ACC112 (cell line): ENCODE data around the gene TIMM44.
"Not testable (repeated sequence)": the region's sequence is repeated elsewhere in the genome, so short reads cannot be mapped to it uniquely, and the experiment has no call there.

Experiments
- H2AFZ ChIP-seq: fragments of 200-600 bp; sonication (generic); one replicate; pipeline ENCODE4 v1.6.0; 2017; ENCODE audit warnings: antibody characterized with exemption, low read length; ENCODE audit not compliant: unreplicated experiment
- H3K27ac ChIP-seq: fragments of 200-600 bp; sonication (generic); 2 replicates; pipeline ENCODE4 v1.5.1; 2014; ENCODE audit warnings: low read depth, mild to moderate bottlenecking, antibody characterized with exemption, low read length, moderate library complexity
- H3K27me3 ChIP-seq: fragments of 200-600 bp; sonication (generic); 2 replicates; pipeline ENCODE4 v1.6.1; 2014; ENCODE audit warnings: mild to moderate bottlenecking, antibody characterized with exemption, low read length, moderate library complexity, mixed read lengths; ENCODE audit not compliant: insufficient read depth
- H3K36me3 ChIP-seq: fragments of 200-600 bp; sonication (generic); 2 replicates; pipeline ENCODE4 v1.6.1; 2016; ENCODE audit warnings: mild to moderate bottlenecking, antibody characterized with exemption, low read length, moderate library complexity, mixed read lengths; ENCODE audit not compliant: insufficient read depth
- H3K4me1 ChIP-seq: fragments of 200-600 bp; sonication (generic); one replicate; pipeline ENCODE4 v1.6.1; 2016; ENCODE audit warnings: low read length, mixed read lengths; ENCODE audit not compliant: insufficient read depth, unreplicated experiment, control insufficient read depth
- H3K4me3 ChIP-seq: fragments of 200-600 bp; sonication (generic); 2 replicates; pipeline ENCODE4 v1.5.1; 2014; ENCODE audit warnings: mild to moderate bottlenecking, low read depth, low read length
- H3K79me2 ChIP-seq: fragments of 200-600 bp; sonication (generic); one replicate; pipeline ENCODE4 v1.6.0; 2016; ENCODE audit warnings: low read length; ENCODE audit not compliant: control insufficient read depth, unreplicated experiment, insufficient read depth

Gene TIMM44

GRCh38 chr19:7930030-7930429 lies 13.4 kb downstream of the TIMM44 start:
- Histone ChIP-seq H3K4me1 (peaks cover 18% of the 10 kb centered on the region), H3K27ac (peak overlapping the region; percentile 91; the same call in 1 of the 2 replicates)
- H3K79me2 ChIP-seq, H2AFZ ChIP-seq, H3K27me3 ChIP-seq, H3K4me3 ChIP-seq, H3K36me3 ChIP-seq: not testable (repeated sequence)

GRCh38 chr19:7928741-7929701 lies 14.4 kb downstream of the TIMM44 start:
- no peaks in the 10 kb centered on the region for H3K79me2 ChIP-seq
- H3K27me3 ChIP-seq = no peaks in the 10 kb centered on the region
- H3K27ac ChIP-seq = peak overlapping the region; percentile 91
- peaks cover 18% of the 10 kb centered on the region for H3K4me1 ChIP-seq
- no peak overlapping the region for H2AFZ ChIP-seq
- H3K4me3 ChIP-seq = peak overlapping the region; percentile 3; the same call in 1 of the 2 replicates
- H3K36me3 ChIP-seq = no peaks in the 10 kb centered on the region

GRCh38 chr19:7928334-7928706 lies 15.1 kb downstream of the TIMM44 start:
- no peak overlapping the region for H3K4me3 ChIP-seq
- H3K36me3 ChIP-seq = no peaks in the 10 kb centered on the region
- H3K4me1 ChIP-seq = peaks cover 18% of the 10 kb centered on the region
- no peaks in the 10 kb centered on the region for H3K79me2 ChIP-seq
- H2AFZ ChIP-seq = no peak overlapping the region
- H3K27ac ChIP-seq = peak overlapping the region; percentile 91
- no peaks in the 10 kb centered on the region for H3K27me3 ChIP-seq

GRCh38 chr19:7927605-7928333 lies 15.7 kb downstream of the TIMM44 start:
- no peak overlapping the region for H3K4me3 ChIP-seq
- H3K27ac ChIP-seq = peak overlapping the region; percentile 91
- peaks cover 18% of the 10 kb centered on the region for H3K4me1 ChIP-seq
- no peaks in the 10 kb centered on the region for H3K36me3 ChIP-seq
- H2AFZ ChIP-seq = no peak overlapping the region
- H3K79me2 ChIP-seq = peaks cover 4% of the 10 kb centered on the region
- no peaks in the 10 kb centered on the region for H3K27me3 ChIP-seq

- no peak overlapping the region for H3K27ac ChIP-seq
- H3K36me3 ChIP-seq = no peaks in the 10 kb centered on the region
Observed at GRCh38 chr19:7926727-7927604, 16.5 kb downstream of the TIMM44 start.

GRCh38 chr19:7926021-7926726 lies 17.3 kb downstream of the TIMM44 start, which contains the start of gene CTXN1:
TSS of gene CTXN1 (minus strand) at chr19:7926135. CDS start at chr19:7925538, 597 bp downstream.
- H3K79me2 ChIP-seq = peaks cover 9% of the 10 kb centered on the region
- no peak within 1 kb of the TSS for H3K27ac ChIP-seq
- H3K4me3 ChIP-seq = peak within 1 kb of the TSS; percentile 74
- no peaks in the 10 kb centered on the region for H3K36me3 ChIP-seq
- H3K27me3 ChIP-seq = no peaks in the 10 kb centered on the region
- peaks cover 28% of the 10 kb centered on the region for H3K4me1 ChIP-seq
- H2AFZ ChIP-seq = no peak within 1 kb of the TSS

More at GRCh38 chr19:7926727-7927604, 16.5 kb downstream of the TIMM44 start:
- peaks cover 4% of the 10 kb centered on the region for H3K79me2 ChIP-seq
- no peak overlapping the region for H2AFZ ChIP-seq
- peaks cover 22% of the 10 kb centered on the region for H3K4me1 ChIP-seq
- no peaks in the 10 kb centered on the region for H3K27me3 ChIP-seq
- no peak overlapping the region for H3K4me3 ChIP-seq

- no peak overlapping the region for H3K27ac ChIP-seq
- no peak overlapping the region for H2AFZ ChIP-seq
- H3K27me3 ChIP-seq = no peaks in the 10 kb centered on the region
- peaks cover 28% of the 10 kb centered on the region for H3K4me1 ChIP-seq
- H3K36me3 ChIP-seq = no peaks in the 10 kb centered on the region
- H3K79me2 ChIP-seq = peaks cover 9% of the 10 kb centered on the region
- H3K4me3 ChIP-seq = peak overlapping the region; percentile 74
Observed at GRCh38 chr19:7925171-7925851, 18.2 kb downstream of the TIMM44 start.

- Histone ChIP-seq H2AFZ (no peak overlapping the region), H3K36me3 (no peaks in the 10 kb centered on the region), H3K79me2 (peaks cover 9% of the 10 kb centered on the region), H3K27ac (no peak overlapping the region), H3K27me3 (no peaks in the 10 kb centered on the region), H3K4me1 (peaks cover 31% of the 10 kb centered on the region), H3K4me3 (peak overlapping the region; percentile 74)
Observed at GRCh38 chr19:7924651-7925170, 18.8 kb downstream of the TIMM44 start.

- peaks cover 28% of the 10 kb centered on the region for H3K4me1 ChIP-seq
- peaks cover 9% of the 10 kb centered on the region for H3K79me2 ChIP-seq
- no peak overlapping the region for H3K4me3 ChIP-seq
- no peaks in the 10 kb centered on the region for H3K36me3 ChIP-seq
- H3K27me3 ChIP-seq = no peaks in the 10 kb centered on the region
- H3K27ac ChIP-seq = no peak overlapping the region
- H2AFZ ChIP-seq = no peak overlapping the region
Observed at GRCh38 chr19:7924241-7924640, 19.2 kb downstream of the TIMM44 start.
